ENCODE measurements around the gene PHLDB1.

DNA sequence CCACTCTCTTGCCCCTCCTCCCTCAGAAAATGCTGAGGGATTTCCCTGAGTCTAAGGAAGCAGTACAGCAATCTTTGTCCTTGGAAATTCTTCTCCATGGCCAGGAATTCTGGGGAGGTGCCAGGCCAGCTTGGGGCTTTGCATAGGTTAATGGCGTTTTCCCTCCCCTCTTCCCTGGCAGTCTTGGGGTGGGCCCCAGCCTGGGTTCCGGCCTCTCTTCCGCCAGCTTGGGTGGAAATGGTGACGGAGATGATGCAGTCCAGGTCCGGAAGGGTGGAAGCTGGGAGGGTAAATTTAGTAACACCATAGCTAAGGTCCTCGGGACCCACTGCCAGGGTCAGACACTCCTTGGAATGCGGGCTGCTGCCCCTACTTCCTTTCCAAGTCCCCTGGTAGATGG is 5.0 kb downstream of the PHLDB1 start:
- TF ChIP-seq, protein P1, sequence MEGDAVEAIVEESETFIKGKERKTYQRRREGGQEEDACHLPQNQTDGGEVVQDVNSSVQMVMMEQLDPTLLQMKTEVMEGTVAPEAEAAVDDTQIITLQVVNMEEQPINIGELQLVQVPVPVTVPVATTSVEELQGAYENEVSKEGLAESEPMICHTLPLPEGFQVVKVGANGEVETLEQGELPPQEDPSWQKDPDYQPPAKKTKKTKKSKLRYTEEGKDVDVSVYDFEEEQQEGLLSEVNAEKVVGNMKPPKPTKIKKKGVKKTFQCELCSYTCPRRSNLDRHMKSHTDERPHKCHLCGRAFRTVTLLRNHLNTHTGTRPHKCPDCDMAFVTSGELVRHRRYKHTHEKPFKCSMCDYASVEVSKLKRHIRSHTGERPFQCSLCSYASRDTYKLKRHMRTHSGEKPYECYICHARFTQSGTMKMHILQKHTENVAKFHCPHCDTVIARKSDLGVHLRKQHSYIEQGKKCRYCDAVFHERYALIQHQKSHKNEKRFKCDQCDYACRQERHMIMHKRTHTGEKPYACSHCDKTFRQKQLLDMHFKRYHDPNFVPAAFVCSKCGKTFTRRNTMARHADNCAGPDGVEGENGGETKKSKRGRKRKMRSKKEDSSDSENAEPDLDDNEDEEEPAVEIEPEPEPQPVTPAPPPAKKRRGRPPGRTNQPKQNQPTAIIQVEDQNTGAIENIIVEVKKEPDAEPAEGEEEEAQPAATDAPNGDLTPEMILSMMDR (IDR thresholded peaks at IDR 0.05) = no peak
- TF ChIP-seq EP300 (IDR thresholded peaks at IDR 0.05) (peak in 1 of 2 donors; percentile 46), POLR2A (IDR thresholded peaks at IDR 0.05) (no peak)
